ENCODE results near the gene SELENOV.

Gene SELENOV

DNA sequence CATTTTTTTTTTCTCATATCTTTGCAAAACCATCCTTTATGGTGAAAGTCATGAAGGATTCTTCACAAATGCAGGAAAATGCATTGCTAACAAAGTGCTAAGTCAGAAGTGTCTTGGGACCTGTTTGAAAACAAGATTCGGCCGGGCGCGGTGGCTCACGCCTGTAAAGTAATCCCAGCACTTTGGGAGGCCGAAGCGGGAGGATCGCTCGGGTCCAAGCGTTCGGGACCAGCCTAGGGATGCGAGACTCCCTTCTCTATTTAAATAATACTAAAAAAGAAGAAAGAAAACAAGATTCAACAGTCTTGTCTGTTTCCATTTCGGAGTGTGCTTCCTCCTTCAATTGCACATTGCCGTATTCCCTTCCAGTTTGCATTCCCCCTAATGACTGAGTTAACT, 16.9 kb downstream of the SELENOV start:
- TF ChIP-seq, protein P1, sequence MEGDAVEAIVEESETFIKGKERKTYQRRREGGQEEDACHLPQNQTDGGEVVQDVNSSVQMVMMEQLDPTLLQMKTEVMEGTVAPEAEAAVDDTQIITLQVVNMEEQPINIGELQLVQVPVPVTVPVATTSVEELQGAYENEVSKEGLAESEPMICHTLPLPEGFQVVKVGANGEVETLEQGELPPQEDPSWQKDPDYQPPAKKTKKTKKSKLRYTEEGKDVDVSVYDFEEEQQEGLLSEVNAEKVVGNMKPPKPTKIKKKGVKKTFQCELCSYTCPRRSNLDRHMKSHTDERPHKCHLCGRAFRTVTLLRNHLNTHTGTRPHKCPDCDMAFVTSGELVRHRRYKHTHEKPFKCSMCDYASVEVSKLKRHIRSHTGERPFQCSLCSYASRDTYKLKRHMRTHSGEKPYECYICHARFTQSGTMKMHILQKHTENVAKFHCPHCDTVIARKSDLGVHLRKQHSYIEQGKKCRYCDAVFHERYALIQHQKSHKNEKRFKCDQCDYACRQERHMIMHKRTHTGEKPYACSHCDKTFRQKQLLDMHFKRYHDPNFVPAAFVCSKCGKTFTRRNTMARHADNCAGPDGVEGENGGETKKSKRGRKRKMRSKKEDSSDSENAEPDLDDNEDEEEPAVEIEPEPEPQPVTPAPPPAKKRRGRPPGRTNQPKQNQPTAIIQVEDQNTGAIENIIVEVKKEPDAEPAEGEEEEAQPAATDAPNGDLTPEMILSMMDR (IDR thresholded peaks at IDR 0.05; ENCODE audit: low read depth, low read length) = no peak
- Histone ChIP-seq H3K27ac (peak overlapping the region; percentile 71), H3K27me3 (ENCODE audit: insufficient read depth, low read depth, severe bottlenecking) (no peaks in the 10 kb centered on the region), H3K4me3 (ENCODE audit: low read depth, low read length) (peak overlapping the region; percentile 86), H3K9me3 (ENCODE audit: severe bottlenecking) (no peaks in the 10 kb centered on the region), H3K36me3 (peaks cover 6% of the 10 kb centered on the region)
- DNase-seq = no peak

- no peaks in the 10 kb centered on the region for H3K27me3 ChIP-seq (ENCODE audit: insufficient read depth, low read depth, severe bottlenecking)
- DNase-seq = peak; percentile 93
- peak within 1 kb of the TSS; percentile 71 for H3K27ac ChIP-seq
- TF ChIP-seq, protein P1 (IDR thresholded peaks at IDR 0.05; ENCODE audit: low read depth, low read length) = peak; percentile 94
- no peaks in the 10 kb centered on the region for H3K9me3 ChIP-seq (ENCODE audit: severe bottlenecking)
- peaks cover 6% of the 10 kb centered on the region for H3K36me3 ChIP-seq
- H3K4me3 ChIP-seq (ENCODE audit: low read depth, low read length) = peak within 1 kb of the TSS; percentile 86
Observed at GRCh38 chr19:39532233-39533002, 17.5 kb downstream of the SELENOV start, which contains the start of gene EID2B. TSS of gene EID2B (minus strand) at chr19:39532852. CDS start at chr19:39532802, 50 bp downstream.

GRCh38 chr19:39533003-39533512, 18.1 kb downstream of the SELENOV start:
- TF ChIP-seq, protein P1 (IDR thresholded peaks at IDR 0.05; ENCODE audit: low read depth, low read length) = no peak
- DNase-seq = no peak
- H3K9me3 ChIP-seq (ENCODE audit: severe bottlenecking) = no peaks in the 10 kb centered on the region
- peaks cover 6% of the 10 kb centered on the region for H3K36me3 ChIP-seq
- peak overlapping the region; percentile 86 for H3K4me3 ChIP-seq (ENCODE audit: low read depth, low read length)
- H3K27me3 ChIP-seq (ENCODE audit: insufficient read depth, low read depth, severe bottlenecking) = no peaks in the 10 kb centered on the region
- no peak overlapping the region for H3K27ac ChIP-seq

DNA sequence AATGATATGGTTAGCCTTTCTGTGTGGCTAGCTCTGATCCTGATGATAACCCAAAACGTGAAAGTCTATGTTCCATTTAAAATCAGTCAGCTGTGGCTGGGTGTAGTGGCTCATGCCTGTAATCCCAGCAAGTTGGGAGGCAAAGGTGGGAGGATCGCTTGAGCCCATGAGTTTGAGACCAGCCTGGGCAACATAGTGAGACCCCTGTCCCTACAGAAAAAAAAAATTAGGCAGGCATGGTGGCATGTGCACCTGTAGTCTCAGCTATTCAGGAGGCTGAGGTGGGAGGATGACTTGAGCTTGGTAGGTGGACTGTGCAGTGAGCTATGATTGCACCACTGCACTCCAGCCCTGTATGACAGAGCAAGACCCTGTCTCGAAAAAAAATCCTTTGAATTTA, 18.9 kb downstream of the SELENOV start:
- DNase-seq = no peak
- no peak overlapping the region for H3K27ac ChIP-seq
- TF ChIP-seq, protein P1 (IDR thresholded peaks at IDR 0.05; ENCODE audit: low read depth, low read length) = no peak
- no peaks in the 10 kb centered on the region for H3K27me3 ChIP-seq (ENCODE audit: insufficient read depth, low read depth, severe bottlenecking)
- no peaks in the 10 kb centered on the region for H3K9me3 ChIP-seq (ENCODE audit: severe bottlenecking)
- no peak overlapping the region for H3K4me3 ChIP-seq (ENCODE audit: low read depth, low read length)
- H3K36me3 ChIP-seq = peaks cover 6% of the 10 kb centered on the region

DNA sequence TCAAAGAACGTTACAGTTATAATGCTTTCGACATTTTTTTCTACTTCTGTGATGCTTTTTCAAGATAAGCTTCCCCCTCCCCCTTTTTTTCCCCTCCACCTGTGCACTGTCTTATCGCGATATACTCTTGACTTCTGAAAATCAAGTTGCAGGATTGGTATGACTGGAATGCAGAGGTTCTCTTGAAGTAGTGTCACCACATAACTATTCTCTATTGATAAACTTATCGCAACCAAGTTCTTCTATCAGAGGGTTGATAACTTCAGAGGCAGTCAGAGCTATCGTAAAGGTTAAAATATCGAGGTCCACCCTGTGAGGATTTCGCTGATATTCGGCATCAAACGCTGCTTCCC, 24.2 kb downstream of the SELENOV start:
- DNase-seq = no peak

More for the DNA sequence above, 24.2 kb downstream of the SELENOV start:
- H3K27me3 ChIP-seq (ENCODE audit: insufficient read depth, low read depth, severe bottlenecking) = no peaks in the 10 kb centered on the region
- no peaks in the 10 kb centered on the region; the same call in 1 of the 2 replicates for H3K36me3 ChIP-seq
- H3K27ac ChIP-seq = peak overlapping the region; percentile 85; the same call in 1 of the 2 replicates
- TF ChIP-seq, protein P1 (IDR thresholded peaks at IDR 0.05; ENCODE audit: low read depth, low read length) = no peak
- no peaks in the 10 kb centered on the region for H3K9me3 ChIP-seq (ENCODE audit: severe bottlenecking)
- peak overlapping the region; percentile 92 for H3K4me3 ChIP-seq (ENCODE audit: low read depth, low read length)

Data from WERI-Rb-1 (cell line).